Activated naive CD8-positive, alpha-beta T cell treated with anti-CD3 and anti-CD28 coated beads, Interleukin-2, amount 50 U/mL, for 24 hours (primary cell): ENCODE data around the gene FCHO1.
A peak's percentile ranks its signal among the peaks of the same experiment; 100 is the strongest.
"Not testable (repeated sequence)": the region's sequence is repeated elsewhere in the genome, so short reads cannot be mapped to it uniquely, and the experiment has no call there.

Experiments used
- ATAC-seq: fragments of 150-1000 bp; cut with Tn5 transposase; one replicate; pipeline ENCODE4 v1.10.0; 2021
- DNase-seq: peaks from one replicate; pipeline ENCODE4 v3.0.0; 2021
- H3K27ac Mint-ChIP-seq: one replicate; pipeline ENCODE4 v1.8.0; 2021; ENCODE audit warnings: mild to moderate bottlenecking, mixed read lengths
- H3K27me3 Mint-ChIP-seq: one replicate; pipeline ENCODE4 v1.8.0; 2021; ENCODE audit warnings: mixed read lengths
- H3K36me3 Mint-ChIP-seq: one replicate; pipeline ENCODE4 v1.8.0; 2021; ENCODE audit warnings: low read depth, mixed read lengths
- H3K4me1 Mint-ChIP-seq: one replicate; pipeline ENCODE4 v1.8.0; 2021; ENCODE audit warnings: mixed read lengths
- H3K4me3 Mint-ChIP-seq: one replicate; pipeline ENCODE4 v1.8.0; 2021; ENCODE audit warnings: mild to moderate bottlenecking, moderate library complexity, mixed read lengths
- H3K9me3 Mint-ChIP-seq: one replicate; pipeline ENCODE4 v1.8.0; 2021; ENCODE audit warnings: mixed read lengths

The FCHO1 gene

DNA sequence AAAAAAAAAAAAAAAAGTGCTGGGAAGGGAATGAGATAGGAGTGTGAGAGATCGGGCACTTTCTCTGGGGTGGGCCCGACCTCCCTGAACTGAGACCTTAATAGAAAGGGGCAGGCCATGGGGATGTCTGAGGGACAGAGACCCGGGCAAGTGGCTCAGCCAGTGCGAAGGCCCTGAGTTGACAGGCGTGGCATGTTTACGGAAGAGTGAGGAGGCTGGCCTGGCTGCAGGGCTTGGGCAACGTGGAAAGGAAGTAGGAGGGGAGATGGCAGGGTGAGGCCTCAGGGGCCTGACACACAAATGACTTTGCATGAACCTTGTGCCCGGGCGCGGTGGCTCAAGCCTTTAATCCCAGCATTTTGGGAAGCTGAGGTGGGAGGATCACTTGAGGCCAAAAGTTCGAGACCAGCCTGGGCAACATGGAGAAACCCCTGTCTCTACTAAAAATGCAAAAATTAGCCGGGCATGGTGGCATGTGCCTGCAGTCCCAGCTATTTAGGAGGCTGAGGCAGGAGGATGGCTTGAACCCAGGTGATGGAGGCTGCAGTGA lies 13.9 kb downstream of the FCHO1 start:
- DNase-seq (no peak), ATAC-seq (no peak)
- no peaks in the 10 kb centered on the region for H3K9me3 Mint-ChIP-seq
- H3K36me3 Mint-ChIP-seq, result peaks cover 36% of the 10 kb centered on the region
- H3K27me3 Mint-ChIP-seq, result no peaks in the 10 kb centered on the region
- peaks cover 16% of the 10 kb centered on the region for H3K4me1 Mint-ChIP-seq
- H3K4me3 Mint-ChIP-seq, result no peak overlapping the region
- no peak overlapping the region for H3K27ac Mint-ChIP-seq

DNA sequence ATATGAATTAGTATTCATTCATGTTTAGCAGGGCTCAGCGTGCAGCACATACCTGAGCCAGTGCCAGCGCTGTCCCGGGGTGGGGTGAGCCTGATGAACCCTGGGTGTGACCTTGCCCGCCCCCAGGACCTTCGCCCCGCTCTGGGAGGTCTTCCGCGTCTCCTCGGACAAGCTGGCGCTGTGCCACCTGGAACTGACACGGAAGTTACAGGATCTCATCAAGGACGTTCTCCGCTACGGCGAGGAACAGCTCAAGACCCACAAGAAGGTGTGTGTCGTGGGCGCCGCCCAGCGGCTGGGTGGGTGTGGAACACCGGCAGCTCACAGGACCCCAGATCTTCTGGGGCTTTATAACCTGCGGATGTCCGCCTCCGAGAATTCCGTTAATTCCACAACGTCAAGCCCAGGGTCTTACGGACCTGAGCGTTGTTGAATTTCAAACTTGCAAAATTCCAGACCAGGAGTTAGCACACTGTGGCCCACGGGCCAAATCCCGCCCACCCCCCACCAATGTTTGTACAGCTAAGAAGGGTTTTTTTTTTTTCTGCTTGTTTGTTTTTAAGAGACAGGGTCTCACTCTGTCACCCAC lies 15.4 kb downstream of the FCHO1 start:
- Mint-ChIP-seq H3K27ac (no peak overlapping the region), H3K9me3 (no peaks in the 10 kb centered on the region), H3K27me3 (no peaks in the 10 kb centered on the region), H3K4me1 (peaks cover 4% of the 10 kb centered on the region), H3K36me3 (peaks cover 36% of the 10 kb centered on the region), H3K4me3 (no peak overlapping the region)
- ATAC-seq (no peak), DNase-seq (peak; percentile 59)

DNA sequence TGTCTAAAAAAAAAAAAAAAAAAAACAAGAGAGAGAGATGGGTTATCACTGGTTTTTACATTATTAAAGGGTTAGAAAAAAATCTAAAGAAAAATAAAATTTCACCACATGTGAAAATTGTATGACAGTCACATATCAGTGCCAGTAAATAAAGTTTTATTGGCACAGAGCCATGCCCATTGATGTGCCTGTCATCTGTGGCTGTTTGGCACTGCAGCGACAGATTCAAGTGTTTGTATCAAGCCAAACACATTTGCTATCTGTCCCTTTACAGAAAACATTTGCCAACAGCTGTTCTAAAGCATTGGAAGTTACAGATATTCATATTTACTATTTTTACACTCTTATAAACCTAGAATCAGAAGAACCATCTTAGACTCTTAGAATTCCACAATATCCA lies 16.3 kb downstream of the FCHO1 start:
- peaks cover 4% of the 10 kb centered on the region for H3K4me1 Mint-ChIP-seq
- DNase-seq, result no peak
- H3K9me3 Mint-ChIP-seq, result no peaks in the 10 kb centered on the region
- no peak overlapping the region for H3K27ac Mint-ChIP-seq
- no peak overlapping the region for H3K4me3 Mint-ChIP-seq
- H3K36me3 Mint-ChIP-seq, result peaks cover 39% of the 10 kb centered on the region
- ATAC-seq, result no peak
- H3K27me3 Mint-ChIP-seq, result no peaks in the 10 kb centered on the region

DNA sequence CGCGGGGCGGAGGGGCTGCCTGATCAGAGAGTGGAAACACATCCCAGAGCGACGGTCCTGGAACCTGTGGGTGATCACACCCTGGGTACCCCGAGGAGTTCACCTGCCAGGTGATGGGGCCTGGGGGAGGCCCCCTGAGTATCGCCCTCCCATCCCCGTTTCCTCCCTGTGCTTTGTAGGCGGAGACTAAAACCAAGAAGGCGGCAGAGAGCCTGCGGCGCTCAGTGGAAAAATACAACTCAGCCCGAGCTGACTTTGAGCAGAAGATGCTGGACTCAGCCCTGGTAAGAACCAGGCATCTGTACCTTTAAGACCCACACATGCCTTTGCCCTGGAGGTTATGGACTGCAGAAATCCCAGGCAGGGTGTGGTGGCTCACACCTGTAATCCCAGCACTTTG lies 19.3 kb downstream of the FCHO1 start:
- Mint-ChIP-seq H3K27ac (no peak overlapping the region), H3K4me3 (no peak overlapping the region), H3K9me3 (no peaks in the 10 kb centered on the region), H3K4me1 (peaks cover 5% of the 10 kb centered on the region), H3K36me3 (peaks cover 32% of the 10 kb centered on the region), H3K27me3 (no peaks in the 10 kb centered on the region)
- DNase-seq (no peak), ATAC-seq (no peak)

DNA sequence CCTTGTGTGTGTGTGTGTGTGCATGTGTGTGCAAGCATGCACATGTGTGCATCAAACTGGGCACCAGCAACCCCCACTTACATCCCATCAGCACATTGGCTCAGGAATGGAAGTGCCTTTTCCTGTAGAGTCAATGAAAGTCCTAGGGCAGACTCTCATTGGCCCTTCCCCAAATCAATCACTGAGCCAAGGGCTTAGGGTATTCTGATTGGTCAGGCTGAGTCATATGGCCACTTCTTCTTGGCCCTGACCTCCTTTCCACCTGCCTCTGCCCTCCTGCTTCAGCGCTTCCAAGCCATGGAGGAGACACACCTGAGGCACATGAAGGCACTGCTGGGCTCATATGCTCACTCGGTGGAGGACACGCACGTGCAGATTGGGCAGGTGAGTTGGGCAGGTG lies 20.9 kb downstream of the FCHO1 start:
- Mint-ChIP-seq H3K27ac (no peak overlapping the region), H3K9me3 (no peaks in the 10 kb centered on the region), H3K27me3 (no peaks in the 10 kb centered on the region), H3K36me3 (peaks cover 28% of the 10 kb centered on the region), H3K4me3 (no peak overlapping the region), H3K4me1 (peaks cover 17% of the 10 kb centered on the region)
- DNase-seq, result no peak
- no peak for ATAC-seq

DNA sequence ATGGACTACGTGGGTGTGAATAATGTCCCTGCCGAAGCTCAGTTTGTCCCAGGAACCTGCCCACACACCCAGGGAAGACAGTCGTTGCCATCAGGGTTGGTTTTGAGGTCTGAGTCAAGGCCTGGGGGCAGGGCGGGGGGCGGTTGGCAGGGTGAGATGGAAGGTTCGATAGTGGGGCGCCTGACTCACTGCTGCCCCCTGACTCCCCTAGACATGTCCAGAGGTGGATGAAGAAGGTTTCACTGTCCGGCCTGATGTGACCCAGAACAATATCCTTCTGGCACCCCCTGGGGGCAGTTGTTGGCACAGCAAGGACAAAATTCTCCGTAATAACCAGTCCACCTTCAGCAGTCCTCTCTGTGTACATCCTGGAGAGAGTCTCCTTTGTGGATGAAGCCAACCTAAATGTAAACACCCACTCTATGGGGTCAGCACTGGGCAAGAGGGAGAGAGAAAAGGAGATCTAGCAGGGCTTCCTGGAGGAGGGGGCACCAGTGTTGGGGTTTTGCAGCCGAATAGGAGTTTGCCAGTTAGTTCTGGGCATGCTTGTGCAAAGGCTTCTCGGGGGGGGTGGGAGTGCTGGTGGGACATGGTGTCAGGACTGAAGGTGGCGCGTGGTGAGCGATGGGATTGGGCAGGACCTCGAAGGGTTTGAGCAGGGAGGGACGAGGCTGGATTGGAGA lies 24.1 kb downstream of the FCHO1 start:
- DNase-seq (peak; percentile 59), ATAC-seq (no peak)
- Mint-ChIP-seq H3K27me3 (no peaks in the 10 kb centered on the region), H3K27ac (no peak overlapping the region), H3K36me3 (peaks cover 20% of the 10 kb centered on the region), H3K4me1 (peaks cover 24% of the 10 kb centered on the region), H3K4me3 (no peak overlapping the region), H3K9me3 (no peaks in the 10 kb centered on the region)

DNA sequence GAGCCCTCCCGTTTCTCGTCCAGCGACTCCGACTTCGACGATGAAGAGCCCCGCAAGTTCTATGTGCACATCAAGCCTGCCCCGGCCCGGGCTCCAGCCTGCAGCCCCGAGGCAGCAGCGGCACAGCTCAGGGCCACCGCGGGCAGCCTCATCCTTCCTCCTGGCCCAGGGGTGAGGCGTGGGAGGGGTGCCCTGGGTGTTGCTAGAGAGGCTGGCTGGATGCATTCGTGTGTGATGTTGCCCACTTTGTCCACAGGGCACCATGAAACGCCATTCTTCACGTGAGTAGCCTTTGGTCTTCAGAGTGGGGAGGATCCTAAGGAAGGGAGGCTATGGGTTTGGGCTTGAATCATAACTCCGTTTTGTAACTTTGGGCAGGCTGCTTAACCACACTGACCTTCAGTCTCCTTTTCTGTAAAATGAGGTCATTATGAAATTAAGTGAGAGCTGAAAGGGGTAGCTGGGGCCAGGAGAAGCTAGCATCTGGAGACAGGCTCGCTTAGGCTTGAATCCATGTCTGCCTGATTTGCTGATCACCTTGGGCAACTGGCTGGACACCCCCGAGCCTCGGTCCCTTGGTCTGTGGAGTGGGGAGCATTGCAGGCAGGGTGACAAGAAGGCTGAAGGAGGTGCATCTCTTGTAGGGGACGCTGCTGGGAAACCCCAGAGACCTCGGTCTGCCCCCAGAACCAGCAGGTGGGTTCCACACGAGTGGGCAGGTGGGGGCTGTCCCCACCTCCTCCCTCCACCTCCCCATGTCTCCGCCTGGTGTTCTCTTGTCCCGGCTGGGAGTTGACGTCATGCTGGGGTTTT lies 24.9 kb downstream of the FCHO1 start:
- Mint-ChIP-seq H3K4me3 (no peak overlapping the region), H3K27ac (peak overlapping the region; percentile 80), H3K27me3 (no peaks in the 10 kb centered on the region), H3K9me3 (no peaks in the 10 kb centered on the region), H3K4me1 (peaks cover 24% of the 10 kb centered on the region), H3K36me3 (peaks cover 18% of the 10 kb centered on the region)
- ATAC-seq (peak; percentile 73), DNase-seq (peak; percentile 47)

DNA sequence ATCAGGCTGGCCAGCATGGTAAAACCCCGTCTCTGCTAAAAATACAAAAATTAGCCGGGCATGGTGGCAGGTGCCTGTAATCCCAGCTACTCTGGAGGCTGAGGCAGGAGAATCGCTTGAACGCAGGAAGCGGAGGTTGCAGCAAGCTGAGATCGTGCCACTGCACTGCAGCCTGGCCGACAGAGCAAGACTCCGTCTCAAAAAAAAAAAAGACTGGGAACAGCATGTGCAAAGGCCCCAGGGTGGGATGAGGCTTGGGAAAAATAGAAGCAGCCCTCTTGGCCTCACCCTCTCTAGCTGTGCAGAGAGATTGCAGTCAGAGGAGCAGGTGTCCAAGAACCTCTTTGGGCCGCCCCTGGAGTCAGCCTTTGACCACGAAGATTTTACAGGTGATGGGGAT lies 26.6 kb downstream of the FCHO1 start:
- Mint-ChIP-seq H3K36me3 (peaks cover 16% of the 10 kb centered on the region), H3K4me1 (peaks cover 24% of the 10 kb centered on the region)
- ATAC-seq, DNase-seq, H3K9me3 Mint-ChIP-seq, H3K27me3 Mint-ChIP-seq, H3K27ac Mint-ChIP-seq, H3K4me3 Mint-ChIP-seq: not testable (repeated sequence)

DNA sequence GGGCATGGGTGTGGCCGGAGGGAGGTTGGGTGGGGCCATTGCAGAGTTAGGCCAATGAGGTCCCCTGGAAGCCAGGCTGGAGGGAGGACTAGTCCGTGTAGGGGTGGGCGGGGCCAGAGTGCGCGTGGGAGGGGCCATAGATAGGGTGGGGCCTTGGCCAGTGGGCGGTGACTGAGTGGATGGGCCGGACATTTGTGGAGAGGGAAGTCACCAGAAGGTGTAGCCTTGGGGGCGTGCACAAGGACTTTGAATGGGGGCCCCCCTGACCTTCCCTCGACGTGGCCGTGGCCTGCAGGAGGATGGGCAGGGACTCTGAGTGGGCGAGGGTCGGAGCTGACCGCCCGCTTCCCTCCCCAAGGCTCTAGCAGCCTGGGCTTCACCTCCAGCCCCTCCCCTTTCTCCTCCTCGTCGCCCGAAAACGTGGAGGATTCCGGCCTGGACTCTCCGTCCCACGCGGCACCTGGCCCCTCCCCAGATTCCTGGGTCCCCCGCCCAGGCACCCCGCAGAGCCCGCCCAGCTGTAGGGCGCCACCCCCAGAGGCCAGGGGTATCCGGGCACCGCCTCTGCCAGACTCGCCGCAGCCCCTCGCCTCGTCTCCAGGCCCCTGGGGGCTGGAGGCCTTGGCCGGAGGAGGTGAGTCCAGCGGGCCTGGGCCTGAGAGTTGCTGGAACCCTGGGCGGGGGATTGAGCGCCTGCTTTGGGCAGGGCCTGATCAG lies 27.1 kb downstream of the FCHO1 start:
- Mint-ChIP-seq H3K27ac (peak overlapping the region; percentile 55), H3K4me1 (peaks cover 24% of the 10 kb centered on the region), H3K27me3 (no peaks in the 10 kb centered on the region), H3K36me3 (peaks cover 13% of the 10 kb centered on the region), H3K4me3 (no peak overlapping the region), H3K9me3 (no peaks in the 10 kb centered on the region)
- DNase-seq (peak; percentile 63), ATAC-seq (peak; percentile 16)

DNA sequence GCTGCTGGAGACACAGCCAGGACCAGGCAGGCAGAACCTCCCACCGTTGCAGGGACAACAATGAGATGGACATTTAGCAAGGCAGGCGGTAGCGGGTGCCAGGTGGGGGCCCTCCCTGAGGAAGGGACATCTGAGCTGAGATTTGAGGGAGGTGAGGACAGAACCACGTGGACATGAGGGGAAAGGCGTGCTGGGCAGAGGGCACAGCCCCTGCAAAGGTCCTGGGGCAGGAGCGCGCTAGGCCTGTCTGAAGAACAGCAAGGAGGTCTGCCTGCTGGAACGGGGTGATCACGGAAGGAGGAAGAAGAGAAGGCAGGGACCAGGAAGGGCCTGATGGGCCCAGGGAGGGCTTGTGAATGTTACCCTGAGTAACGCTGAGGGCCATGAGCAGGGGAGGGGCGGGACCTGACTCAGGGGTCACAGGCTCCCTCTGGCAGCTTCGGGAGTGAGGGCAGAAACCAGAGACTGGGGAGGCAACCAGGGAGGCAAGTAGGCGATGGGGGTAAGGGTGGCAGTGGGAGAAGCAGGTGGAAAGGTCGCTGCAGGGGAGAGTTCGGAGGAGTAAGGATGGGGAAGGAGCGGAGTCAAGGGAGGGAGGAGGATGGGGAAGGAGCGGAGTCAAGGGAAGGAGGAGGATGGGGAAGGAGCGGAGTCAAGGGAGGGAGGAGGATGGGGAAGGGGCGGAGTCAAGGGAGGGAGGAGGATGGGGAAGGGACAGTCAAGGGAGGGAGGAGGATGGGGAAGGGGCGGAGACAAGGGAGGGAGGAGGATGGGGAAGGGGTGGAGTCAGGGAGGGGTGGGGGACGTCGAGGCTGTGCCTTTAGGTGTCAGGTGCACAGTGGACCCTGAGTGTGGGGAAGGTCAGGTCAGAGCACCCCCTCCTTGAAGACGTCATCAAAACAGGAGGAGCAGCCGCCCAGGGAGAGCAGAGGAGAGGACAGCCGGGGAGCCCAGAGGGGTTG lies 28.0 kb downstream of the FCHO1 start:
- peak overlapping the region; percentile 55 for H3K27ac Mint-ChIP-seq
- H3K4me3 Mint-ChIP-seq, result no peak overlapping the region
- peaks cover 27% of the 10 kb centered on the region for H3K4me1 Mint-ChIP-seq
- H3K36me3 Mint-ChIP-seq, result peaks cover 12% of the 10 kb centered on the region
- ATAC-seq, result no peak
- DNase-seq, result no peak
- no peaks in the 10 kb centered on the region for H3K27me3 Mint-ChIP-seq
- H3K9me3 Mint-ChIP-seq, result no peaks in the 10 kb centered on the region

DNA sequence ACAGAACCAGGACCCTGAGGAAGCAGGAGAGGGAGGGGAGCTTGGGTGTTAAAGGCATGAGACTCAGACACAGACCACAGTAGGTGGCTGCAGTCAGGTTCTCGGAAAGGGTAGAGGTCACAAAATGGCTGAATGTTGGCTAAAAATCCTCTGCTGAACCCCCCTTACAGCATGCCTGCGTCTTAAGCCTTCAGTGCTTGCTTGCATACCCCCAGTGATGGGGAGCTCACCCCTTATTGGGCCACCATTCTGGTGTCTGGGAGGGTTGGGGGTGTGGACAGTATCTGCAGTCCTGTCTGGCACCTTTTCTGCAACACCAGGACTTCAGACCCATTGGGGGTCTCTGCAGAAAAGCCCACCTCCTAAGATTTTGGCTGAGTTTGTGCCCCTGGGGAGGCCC lies 29.5 kb downstream of the FCHO1 start:
- Mint-ChIP-seq H3K27me3 (no peaks in the 10 kb centered on the region), H3K27ac (no peak overlapping the region)

DNA sequence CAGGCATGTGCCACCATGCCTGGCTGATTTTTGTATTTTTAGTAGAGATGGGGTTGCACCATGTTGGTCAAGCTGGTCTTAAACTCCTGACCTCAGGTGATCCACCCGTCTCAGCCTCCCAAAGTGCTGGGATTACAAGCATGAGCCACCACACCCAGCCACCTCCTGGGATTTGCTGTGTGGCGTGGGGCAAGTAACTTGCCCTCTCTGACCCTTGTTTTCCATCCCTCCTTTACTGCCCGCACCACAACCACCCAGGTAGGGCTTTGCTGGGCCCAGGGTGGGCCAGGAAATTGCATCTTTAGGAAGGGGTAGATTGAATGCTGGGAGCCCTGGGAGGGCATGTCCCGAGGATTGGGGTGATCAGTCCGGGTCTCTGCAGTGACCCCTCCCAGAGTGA lies 32.4 kb downstream of the FCHO1 start:
- ATAC-seq, H3K27me3 Mint-ChIP-seq, H3K4me1 Mint-ChIP-seq, H3K27ac Mint-ChIP-seq, DNase-seq, H3K9me3 Mint-ChIP-seq, H3K4me3 Mint-ChIP-seq: not testable (repeated sequence)
- H3K36me3 Mint-ChIP-seq, result peaks cover 21% of the 10 kb centered on the region

More for the DNA sequence above, 29.5 kb downstream of the FCHO1 start:
- Mint-ChIP-seq H3K4me1 (peaks cover 23% of the 10 kb centered on the region), H3K36me3 (peaks cover 16% of the 10 kb centered on the region), H3K4me3 (no peak overlapping the region), H3K9me3 (no peaks in the 10 kb centered on the region)
- DNase-seq, result no peak
- ATAC-seq, result no peak

DNA sequence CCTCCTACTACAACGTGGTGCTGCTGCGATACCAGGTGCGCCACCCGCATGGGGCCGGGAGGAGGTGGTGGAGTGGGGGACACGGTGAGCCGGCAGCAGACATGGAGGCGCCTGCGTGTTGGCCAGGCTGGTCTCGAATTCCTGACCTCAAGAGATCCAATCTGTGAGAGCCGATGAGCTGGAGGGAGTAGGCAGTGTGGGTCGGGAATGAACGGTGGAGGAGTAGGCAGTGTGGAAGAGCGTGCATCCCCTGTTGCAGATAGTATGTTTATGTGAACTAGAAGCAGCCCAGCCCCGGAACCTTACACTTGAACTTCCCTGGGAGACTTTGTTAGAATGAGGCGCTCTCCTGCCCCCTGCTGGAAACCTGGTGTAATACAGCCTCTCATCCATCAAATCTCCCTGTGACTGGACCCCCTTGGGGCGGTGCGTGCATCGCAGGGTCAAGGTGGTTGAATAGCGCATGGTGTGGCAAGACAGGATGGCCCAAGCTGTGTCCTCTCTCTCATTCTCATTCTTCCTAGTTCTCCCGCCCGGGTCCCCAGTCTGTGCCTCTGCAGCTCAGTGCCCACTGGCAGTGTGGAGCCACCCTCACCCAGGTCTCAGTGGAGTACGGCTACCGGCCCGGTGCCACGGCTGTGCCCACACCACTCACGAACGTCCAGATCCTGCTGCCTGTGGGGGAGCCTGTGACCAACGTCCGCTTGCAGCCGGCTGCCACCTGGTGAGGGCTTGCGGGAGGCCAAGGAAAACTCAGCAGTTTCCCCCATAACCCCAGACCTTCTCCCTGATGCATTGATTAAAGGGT lies 33.1 kb downstream of the FCHO1 start:
- ATAC-seq (peak; percentile 53), DNase-seq (peak; percentile 82)
- H3K4me1 Mint-ChIP-seq, result peaks cover 3% of the 10 kb centered on the region
- no peak overlapping the region for H3K27ac Mint-ChIP-seq
- no peak overlapping the region for H3K4me3 Mint-ChIP-seq
- peaks cover 22% of the 10 kb centered on the region for H3K36me3 Mint-ChIP-seq
- no peaks in the 10 kb centered on the region for H3K27me3 Mint-ChIP-seq
- H3K9me3 Mint-ChIP-seq, result no peaks in the 10 kb centered on the region
